22Rv1 (cell line): ENCODE results near the gene CRYBB1.

Experiments used
- H3K27ac ChIP-seq: fragments of 450-650 bp; 2 replicates; pipeline ENCODE4 v1.5.1; 2017
- CTCF ChIP-seq: fragments of 450-650 bp; IDR thresholded peaks from 2 replicates; pipeline ENCODE4 v1.5.1; 2017; ENCODE audit warnings: mild to moderate bottlenecking
- ZFX ChIP-seq: fragments of 450-650 bp; IDR thresholded peaks from 2 replicates; pipeline ENCODE4 v1.6.1; 2017; ENCODE audit warnings: antibody characterized with exemption, borderline replicate concordance

CRYBB1 gene

GRCh38 chr22:26617271-26618199 is at the start of gene CRYBB1:
TSS of gene CRYBB1 (minus strand) at chr22:26618027. CDS start at chr22:26616319, 1,708 bp downstream.
- TF ChIP-seq CTCF: no peak
- TF ChIP-seq ZFX: no peak
- H3K27ac ChIP-seq: no peak within 1 kb of the TSS

- TF ChIP-seq CTCF (no peak), ZFX (no peak)
- no peak overlapping the region for H3K27ac ChIP-seq
Observed at GRCh38 chr22:26667140-26667539, 49.3 kb upstream of the CRYBB1 start.

DNA sequence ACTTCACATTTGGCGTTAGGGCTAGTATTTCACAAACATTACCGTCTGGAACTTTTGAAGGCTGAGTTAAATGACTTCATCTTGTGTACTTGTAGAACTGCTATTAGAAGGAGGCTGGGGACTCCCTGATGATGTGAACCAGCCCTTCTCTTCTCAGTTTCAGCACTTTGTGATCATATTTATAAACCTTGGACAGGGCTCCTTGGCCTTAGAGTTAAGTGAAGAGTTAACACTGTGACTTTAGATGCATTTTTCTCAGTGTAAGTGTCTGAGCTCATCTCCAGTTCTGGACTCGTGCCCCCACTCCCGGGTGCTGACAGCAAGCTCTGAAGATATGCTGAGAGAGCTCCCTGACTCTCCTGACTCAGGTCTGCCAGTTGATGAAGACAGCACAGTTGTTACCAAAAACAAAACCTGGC is 48.0 kb upstream of the CRYBB1 start:
- H3K27ac ChIP-seq: no peak overlapping the region
- TF ChIP-seq ZFX: no peak
- TF ChIP-seq CTCF: peak; percentile 18; the same call in 1 of the 2 replicates

- H3K27ac ChIP-seq: no peak overlapping the region
- TF ChIP-seq CTCF: no peak
- TF ChIP-seq ZFX: no peak
Observed at GRCh38 chr22:26663374-26663923, 45.6 kb upstream of the CRYBB1 start.

GRCh38 chr22:26662160-26662559 is 44.3 kb upstream of the CRYBB1 start:
- TF ChIP-seq ZFX (no peak), CTCF (no peak)
- H3K27ac ChIP-seq: no peak overlapping the region

GRCh38 chr22:26660961-26661578 is 43.2 kb upstream of the CRYBB1 start:
- TF ChIP-seq ZFX (no peak), CTCF (no peak)
- no peak overlapping the region for H3K27ac ChIP-seq

GRCh38 chr22:26660356-26660755 is 42.5 kb upstream of the CRYBB1 start:
- H3K27ac ChIP-seq: no peak overlapping the region
- TF ChIP-seq CTCF: no peak
